ENCODE results near the gene UBA7.

Gene UBA7, protein sequence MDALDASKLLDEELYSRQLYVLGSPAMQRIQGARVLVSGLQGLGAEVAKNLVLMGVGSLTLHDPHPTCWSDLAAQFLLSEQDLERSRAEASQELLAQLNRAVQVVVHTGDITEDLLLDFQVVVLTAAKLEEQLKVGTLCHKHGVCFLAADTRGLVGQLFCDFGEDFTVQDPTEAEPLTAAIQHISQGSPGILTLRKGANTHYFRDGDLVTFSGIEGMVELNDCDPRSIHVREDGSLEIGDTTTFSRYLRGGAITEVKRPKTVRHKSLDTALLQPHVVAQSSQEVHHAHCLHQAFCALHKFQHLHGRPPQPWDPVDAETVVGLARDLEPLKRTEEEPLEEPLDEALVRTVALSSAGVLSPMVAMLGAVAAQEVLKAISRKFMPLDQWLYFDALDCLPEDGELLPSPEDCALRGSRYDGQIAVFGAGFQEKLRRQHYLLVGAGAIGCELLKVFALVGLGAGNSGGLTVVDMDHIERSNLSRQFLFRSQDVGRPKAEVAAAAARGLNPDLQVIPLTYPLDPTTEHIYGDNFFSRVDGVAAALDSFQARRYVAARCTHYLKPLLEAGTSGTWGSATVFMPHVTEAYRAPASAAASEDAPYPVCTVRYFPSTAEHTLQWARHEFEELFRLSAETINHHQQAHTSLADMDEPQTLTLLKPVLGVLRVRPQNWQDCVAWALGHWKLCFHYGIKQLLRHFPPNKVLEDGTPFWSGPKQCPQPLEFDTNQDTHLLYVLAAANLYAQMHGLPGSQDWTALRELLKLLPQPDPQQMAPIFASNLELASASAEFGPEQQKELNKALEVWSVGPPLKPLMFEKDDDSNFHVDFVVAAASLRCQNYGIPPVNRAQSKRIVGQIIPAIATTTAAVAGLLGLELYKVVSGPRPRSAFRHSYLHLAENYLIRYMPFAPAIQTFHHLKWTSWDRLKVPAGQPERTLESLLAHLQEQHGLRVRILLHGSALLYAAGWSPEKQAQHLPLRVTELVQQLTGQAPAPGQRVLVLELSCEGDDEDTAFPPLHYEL
- total RNA-seq, result 28.5 to 184 (median 142) reads per million in 9 experiments

DNA sequence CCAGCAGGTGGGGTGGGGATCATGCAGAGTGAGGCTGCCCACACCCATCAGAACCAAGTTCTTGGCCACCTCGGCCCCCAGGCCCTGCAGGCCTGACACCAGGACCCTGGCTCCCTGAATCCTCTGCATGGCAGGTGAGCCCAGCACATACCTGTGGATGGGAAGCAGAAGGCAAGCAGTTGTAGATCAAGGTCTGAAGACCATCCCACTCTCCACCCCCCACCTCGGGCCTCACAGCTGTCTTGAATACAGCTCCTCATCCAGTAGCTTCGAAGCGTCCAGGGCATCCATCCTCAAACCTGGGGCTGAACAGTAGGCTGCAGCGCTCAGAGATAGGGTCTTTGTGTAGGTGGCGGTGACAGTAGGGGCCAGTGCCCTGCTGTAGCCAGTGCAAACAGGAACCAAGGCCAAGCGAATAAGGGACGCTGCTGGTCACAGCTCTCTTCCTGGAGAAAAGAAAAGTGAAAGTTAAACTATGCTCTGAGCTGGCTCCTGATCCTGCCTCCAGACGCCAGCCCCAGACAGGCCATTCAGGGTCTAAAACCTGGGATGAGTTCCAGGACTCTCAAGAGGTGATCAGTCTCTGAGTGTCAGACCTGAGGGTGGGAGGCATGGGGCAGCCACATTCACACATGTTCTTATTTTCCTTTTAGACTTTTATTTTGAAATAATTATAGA is at the start of gene UBA7:
Gene UBA7, minus strand, starts transcription at position 457 of the 678 bp plus-strand sequence. Its CDS starts 166 bp downstream, at position 291.
- Mint-ChIP-seq H3K27ac (peak within 1 kb of the TSS; percentile 96 to 97), H3K4me3 (peak within 1 kb of the TSS; percentile 92 to 94), H3K36me3 (ENCODE audit: insufficient read depth) (no peaks in the 10 kb centered on the region), H3K4me1 (ENCODE audit: low read depth in 2 of 2) (peaks cover 20 to 28% of the 10 kb centered on the region in 2 donors), H3K9me3 (no peaks in the 10 kb centered on the region), H3K27me3 (no peaks in the 10 kb centered on the region)
- ATAC-seq (replicated peaks) (peak; percentile 92), DNase-seq (peak in 2 of 3 experiments; percentile 8 to 32)

DNA sequence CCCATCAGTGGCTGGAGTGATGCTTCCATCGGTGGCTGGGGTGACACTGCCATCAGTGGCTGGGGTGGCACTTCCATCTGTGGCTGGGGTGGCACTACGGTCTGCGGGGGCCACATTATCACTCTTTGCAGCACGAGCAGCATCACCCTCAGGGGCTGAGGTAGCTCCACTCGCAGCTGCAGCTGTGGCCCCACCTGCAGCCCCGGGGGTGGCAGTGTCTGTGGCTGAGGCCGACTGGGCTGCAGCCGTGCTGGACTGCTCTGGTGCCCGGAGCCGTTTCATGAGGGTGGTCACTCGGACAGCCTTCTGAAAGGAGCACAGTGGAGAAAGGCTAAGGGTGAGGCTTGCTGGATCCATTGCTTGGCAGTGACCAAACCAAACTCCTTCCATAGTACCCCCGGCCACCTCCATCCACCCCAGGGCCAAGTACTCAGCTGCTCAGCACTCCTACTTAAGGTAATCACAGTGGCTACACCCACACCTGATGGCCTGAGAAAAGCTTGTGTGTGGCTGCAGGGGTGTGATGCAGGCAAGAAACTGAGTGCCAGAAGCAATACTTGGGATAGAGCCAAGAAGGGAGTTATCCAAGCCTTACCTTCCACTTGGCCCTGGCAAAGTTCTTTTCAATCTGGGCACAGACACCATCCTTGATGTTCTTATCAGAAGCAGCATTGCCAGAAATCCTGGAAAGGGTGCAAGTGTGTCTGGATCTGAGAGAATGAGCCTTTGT is 46.0 kb upstream of the UBA7 start:
- no peaks in the 10 kb centered on the region for H3K9me3 Mint-ChIP-seq
- H3K36me3 Mint-ChIP-seq (ENCODE audit: insufficient read depth), result no peaks in the 10 kb centered on the region
- ATAC-seq (replicated peaks) (no peak), DNase-seq (no peak)
- no peak overlapping the region for H3K27ac Mint-ChIP-seq
- peaks cover 13 to 32% of the 10 kb centered on the region in 2 donors for H3K27me3 Mint-ChIP-seq
- H3K4me1 Mint-ChIP-seq (ENCODE audit: low read depth in 2 of 2), result peaks cover 5 to 7% of the 10 kb centered on the region in 2 donors
- no peak overlapping the region for H3K4me3 Mint-ChIP-seq

DNA sequence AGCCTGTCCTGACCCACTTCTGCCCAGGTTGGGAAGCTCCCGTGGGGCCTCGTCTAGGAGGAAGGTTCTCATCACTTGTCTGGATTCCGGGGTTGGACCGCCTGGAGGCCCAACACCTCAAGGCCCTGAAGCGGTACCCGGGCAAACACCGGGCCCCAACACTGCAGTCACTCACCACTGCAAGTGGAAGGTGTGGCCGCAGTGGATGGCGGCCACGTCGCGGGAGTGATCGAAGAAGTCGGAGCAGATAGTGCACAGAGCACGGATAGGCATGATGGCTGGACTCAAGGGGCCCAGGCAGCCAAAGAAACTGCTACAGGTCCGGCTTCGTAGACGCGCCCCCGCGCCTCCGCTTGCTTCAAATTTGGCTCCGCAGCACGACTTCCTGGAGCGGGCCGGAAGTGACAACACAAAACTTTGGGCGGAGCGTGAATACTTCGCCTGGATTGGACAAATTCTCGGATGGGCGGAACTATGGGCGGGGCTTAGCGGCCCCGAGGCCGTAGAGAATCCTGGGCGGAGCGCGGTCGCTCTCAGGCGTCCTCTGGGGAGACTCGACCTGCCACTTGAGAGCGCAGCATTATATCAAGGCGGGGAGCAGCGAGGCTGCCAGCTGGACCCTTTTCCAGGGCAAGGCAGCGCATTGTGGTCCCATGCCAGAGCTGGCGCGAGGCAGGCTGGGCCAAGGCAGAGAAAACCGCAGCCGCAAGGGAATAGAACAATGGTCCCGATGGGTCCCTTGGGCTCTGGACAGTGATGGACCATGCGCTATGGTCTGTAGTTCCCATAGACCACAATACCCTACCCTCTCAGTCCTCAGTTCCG is 42.6 kb upstream of the UBA7 start, which contains the start of gene TRAIP:
Gene TRAIP, minus strand, starts transcription at position 384 of the 825 bp plus-strand sequence. Its CDS starts 111 bp downstream, at position 273.
- Mint-ChIP-seq H3K36me3 (ENCODE audit: insufficient read depth) (no peaks in the 10 kb centered on the region), H3K4me3 (peak within 1 kb of the TSS; percentile 84 to 93), H3K9me3 (no peaks in the 10 kb centered on the region), H3K27me3 (peaks cover 0 to 2% of the 10 kb centered on the region in 2 donors), H3K27ac (peak within 1 kb of the TSS; percentile 92 to 93), H3K4me1 (ENCODE audit: low read depth in 2 of 2) (peaks cover 5 to 7% of the 10 kb centered on the region in 2 donors)
- DNase-seq (peak; percentile 94 to 95 (median 95)), ATAC-seq (replicated peaks) (peak; percentile 99)

DNA sequence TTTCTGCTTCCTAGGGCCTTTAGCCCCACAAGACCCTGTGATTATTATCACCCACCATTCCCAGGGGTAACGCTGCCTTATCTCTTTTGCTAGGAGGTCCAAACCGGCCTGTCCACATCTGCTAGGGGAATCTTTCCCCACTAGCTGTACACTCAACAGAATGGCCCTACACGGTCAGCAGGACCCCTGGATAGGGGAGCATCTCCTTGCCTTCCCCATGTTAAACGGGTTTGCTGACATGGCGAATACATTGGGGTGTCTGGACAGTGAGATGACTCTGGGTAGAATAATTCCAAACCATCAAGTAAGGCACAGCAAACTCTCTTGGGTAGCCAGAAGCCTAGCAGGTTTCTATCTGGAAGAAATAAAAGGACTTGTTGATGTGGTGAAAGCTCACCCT is 41.9 kb upstream of the UBA7 start:
- H3K27me3 Mint-ChIP-seq, result no peaks in the 10 kb centered on the region
- ATAC-seq (replicated peaks) (no peak), DNase-seq (no peak)
- no peaks in the 10 kb centered on the region for H3K36me3 Mint-ChIP-seq (ENCODE audit: insufficient read depth)
- H3K9me3 Mint-ChIP-seq, result no peaks in the 10 kb centered on the region
- peaks cover 5 to 7% of the 10 kb centered on the region in 2 donors for H3K4me1 Mint-ChIP-seq (ENCODE audit: low read depth in 2 of 2)
- H3K27ac Mint-ChIP-seq, result peak overlapping the region in 1 of 2 donors; percentile 93
- H3K4me3 Mint-ChIP-seq, result peak overlapping the region; percentile 84 to 93

DNA sequence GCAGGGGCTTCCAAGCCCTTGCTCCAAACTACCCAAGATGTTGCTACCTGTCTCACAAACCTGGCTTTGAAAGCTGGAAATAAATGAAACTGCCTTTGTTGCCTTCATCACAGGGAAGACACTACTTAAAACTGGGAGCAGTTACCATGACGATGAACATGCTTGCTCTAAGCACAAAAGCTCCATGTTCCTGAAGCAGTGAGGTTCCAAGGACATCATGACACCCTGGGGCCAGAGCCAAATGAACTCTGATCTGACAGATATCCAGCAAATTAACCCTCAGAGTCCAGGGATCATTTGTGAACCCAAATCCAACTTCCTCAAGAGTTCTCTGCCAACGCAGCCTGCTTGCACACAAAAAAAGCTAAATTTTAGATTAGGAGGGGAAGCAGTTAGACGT is 31.9 kb upstream of the UBA7 start:
- H3K9me3 Mint-ChIP-seq, result no peaks in the 10 kb centered on the region
- no peaks in the 10 kb centered on the region for H3K36me3 Mint-ChIP-seq (ENCODE audit: insufficient read depth)
- no peak overlapping the region for H3K4me3 Mint-ChIP-seq
- no peak for DNase-seq
- no peaks in the 10 kb centered on the region for H3K4me1 Mint-ChIP-seq (ENCODE audit: low read depth in 2 of 2)
- H3K27ac Mint-ChIP-seq, result no peak overlapping the region
- no peaks in the 10 kb centered on the region for H3K27me3 Mint-ChIP-seq
- no peak for ATAC-seq (replicated peaks)

DNA sequence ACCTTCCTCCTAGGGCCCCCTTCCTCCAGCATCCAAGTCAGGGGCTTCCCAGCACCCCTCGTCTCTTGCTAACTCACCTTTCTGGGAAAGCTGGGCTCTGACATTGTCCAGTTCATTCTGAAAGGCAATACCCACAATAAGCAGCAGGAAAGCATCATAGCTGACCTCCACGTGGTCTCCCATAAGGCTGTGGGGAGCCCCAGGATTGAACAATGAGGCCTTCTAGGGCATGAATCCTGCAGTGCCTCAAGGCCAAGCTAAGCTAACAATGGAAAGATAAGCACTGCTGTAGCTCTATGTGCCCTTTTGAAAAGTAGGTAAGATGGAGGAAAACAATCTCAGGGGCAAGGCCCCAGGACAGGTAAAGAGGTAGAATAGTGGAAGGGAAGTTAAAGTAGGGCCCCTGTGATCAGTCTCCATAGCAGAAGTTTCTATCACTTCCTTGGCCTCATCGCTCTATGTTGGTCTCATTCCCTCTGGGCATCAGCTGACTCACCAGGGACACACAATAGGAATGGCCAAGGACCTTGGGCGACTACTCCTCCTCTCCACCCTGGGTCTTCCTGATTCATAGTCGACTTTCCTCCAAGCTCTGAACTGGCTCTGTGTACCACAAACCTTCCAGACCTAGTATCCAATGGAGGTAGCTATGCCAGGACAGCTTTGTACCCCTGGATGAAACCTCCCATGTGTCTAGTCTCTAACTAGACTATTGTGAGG is 30.9 kb upstream of the UBA7 start:
- Mint-ChIP-seq H3K36me3 (ENCODE audit: insufficient read depth) (no peaks in the 10 kb centered on the region), H3K27me3 (no peaks in the 10 kb centered on the region), H3K27ac (peak overlapping the region in 1 of 2 donors; percentile 52), H3K9me3 (no peaks in the 10 kb centered on the region), H3K4me3 (no peak overlapping the region), H3K4me1 (ENCODE audit: low read depth in 2 of 2) (no peaks in the 10 kb centered on the region)
- ATAC-seq (replicated peaks), result no peak
- DNase-seq, result no peak

DNA sequence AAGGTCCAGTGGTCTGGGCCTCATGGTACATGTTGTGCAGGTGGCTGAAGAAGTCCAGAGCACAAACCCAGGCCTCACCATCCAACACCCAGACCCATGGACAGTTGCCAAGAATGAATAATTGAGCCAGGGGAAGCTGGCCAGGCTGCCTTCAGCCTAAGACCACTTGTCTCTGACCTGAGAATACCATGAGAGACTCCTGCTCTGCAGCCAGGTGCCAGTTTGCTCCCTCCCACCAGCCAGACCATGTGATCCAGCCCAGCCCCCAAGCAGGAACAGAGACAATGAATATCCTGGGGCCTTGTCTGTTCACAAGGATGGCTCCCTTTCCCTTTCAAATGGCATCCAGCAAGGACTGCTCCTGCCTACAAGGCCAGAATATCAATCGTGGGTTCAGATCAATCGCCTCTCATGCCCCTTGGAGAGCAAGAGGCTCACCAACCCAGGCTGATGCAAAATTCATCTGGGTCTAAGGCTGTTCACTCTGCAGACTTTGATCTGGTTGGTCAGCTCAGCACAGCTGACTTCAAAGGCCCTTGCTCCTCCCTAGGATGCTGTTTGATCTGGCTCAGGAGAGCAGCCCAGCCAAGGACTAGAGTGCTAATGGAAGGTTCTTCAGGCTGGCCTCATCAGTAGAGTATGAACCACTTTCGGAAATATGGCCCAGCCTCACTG is 29.2 kb upstream of the UBA7 start:
- DNase-seq (no peak), ATAC-seq (replicated peaks) (no peak)
- Mint-ChIP-seq H3K36me3 (ENCODE audit: insufficient read depth) (no peaks in the 10 kb centered on the region), H3K4me3 (no peak overlapping the region), H3K9me3 (no peaks in the 10 kb centered on the region), H3K27ac (peak overlapping the region in 1 of 2 donors; percentile 52), H3K4me1 (ENCODE audit: low read depth in 2 of 2) (no peaks in the 10 kb centered on the region), H3K27me3 (no peaks in the 10 kb centered on the region)

DNA sequence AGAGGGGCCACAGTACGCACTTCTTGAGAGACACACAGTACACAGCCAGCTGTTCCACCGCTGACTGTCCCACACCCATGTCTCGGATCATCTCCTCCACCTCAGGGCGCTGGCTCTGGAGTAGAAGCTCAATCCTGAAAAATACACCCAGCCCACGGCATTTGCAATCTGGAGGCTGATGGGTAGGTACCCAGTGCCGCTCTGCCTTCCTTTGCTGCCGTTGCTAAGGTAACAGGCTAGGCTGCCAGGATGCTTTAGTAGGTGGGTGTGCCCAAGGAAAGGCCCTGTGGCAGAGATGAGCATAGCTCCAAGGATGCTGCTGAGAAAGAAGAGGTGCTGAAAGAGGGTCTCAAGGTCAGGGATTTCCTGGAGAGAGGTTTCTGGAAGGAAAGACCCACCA is 28.1 kb upstream of the UBA7 start:
- ATAC-seq (replicated peaks), result no peak
- Mint-ChIP-seq H3K36me3 (ENCODE audit: insufficient read depth) (no peaks in the 10 kb centered on the region), H3K9me3 (no peaks in the 10 kb centered on the region), H3K4me1 (ENCODE audit: low read depth in 2 of 2) (no peaks in the 10 kb centered on the region), H3K4me3 (no peak overlapping the region), H3K27ac (peak overlapping the region in 1 of 2 donors; percentile 32), H3K27me3 (no peaks in the 10 kb centered on the region)
- DNase-seq, result no peak

DNA sequence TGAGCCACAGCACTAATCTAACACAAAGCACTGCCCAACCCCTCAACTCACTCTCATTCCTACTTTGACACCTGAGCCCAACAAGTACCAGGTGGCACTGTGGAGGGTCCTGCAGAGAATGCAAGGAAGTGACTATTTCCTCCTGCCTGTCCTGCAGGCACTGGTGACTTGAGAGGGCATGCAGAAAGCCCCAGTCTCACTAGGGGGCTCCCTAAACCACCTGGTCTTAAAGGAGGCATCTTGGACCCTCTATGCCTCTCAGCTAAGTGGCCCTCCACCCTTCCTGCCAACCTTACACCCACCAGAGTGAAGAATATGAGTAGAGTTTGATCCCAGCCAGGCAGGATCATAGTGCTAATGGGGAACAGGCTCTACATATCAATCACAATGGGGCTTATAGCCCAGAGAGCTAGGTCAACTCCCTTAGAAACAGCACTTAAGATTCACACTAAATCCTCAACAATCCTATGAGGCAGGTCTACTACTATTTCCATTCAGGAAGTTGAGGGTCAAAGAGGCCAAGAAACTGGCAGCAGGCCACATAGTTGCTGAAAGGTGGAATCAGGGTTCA is 27.5 kb upstream of the UBA7 start:
- H3K4me3 Mint-ChIP-seq, result no peak overlapping the region
- no peaks in the 10 kb centered on the region for H3K27me3 Mint-ChIP-seq
- H3K36me3 Mint-ChIP-seq (ENCODE audit: insufficient read depth), result no peaks in the 10 kb centered on the region
- no peaks in the 10 kb centered on the region for H3K4me1 Mint-ChIP-seq (ENCODE audit: low read depth in 2 of 2)
- ATAC-seq (replicated peaks) (no peak), DNase-seq (no peak)
- no peaks in the 10 kb centered on the region for H3K9me3 Mint-ChIP-seq
- H3K27ac Mint-ChIP-seq, result no peak overlapping the region

DNA sequence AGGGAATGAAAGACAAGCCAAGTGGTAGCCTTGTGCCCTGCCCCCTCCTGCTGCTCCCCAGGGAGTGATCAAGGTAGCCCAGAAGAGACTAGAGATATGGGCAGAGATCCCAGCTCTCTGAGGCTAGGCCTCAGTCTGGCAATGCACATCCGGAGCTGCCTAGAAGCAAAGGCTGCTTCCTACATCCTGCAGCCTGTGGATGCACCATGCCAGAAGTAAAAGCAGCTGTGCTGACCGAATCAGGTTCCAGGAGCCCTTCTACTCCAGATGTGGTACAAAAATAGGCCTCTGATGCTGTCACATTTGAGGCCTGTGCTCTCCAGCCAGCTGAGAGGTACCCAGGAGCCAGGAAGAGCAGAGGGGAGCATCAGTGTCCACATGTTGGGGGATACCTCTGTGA is 26.6 kb upstream of the UBA7 start:
- no peaks in the 10 kb centered on the region for H3K4me1 Mint-ChIP-seq (ENCODE audit: low read depth in 2 of 2)
- no peaks in the 10 kb centered on the region for H3K27me3 Mint-ChIP-seq
- H3K27ac Mint-ChIP-seq, result no peak overlapping the region
- no peak for DNase-seq
- no peak for ATAC-seq (replicated peaks)
- H3K4me3 Mint-ChIP-seq, result no peak overlapping the region
- H3K9me3 Mint-ChIP-seq, result no peaks in the 10 kb centered on the region
- no peaks in the 10 kb centered on the region for H3K36me3 Mint-ChIP-seq (ENCODE audit: insufficient read depth)
